ENCODE data around the gene NPAT. TPM values are rescaled to one million over a fixed set of nuclear protein-coding genes. Genes with fewer than 3 reads are reported as not detected.
"Not testable (repeated sequence)": the region's sequence is repeated elsewhere in the genome, so short reads cannot be mapped to it uniquely, and the experiment has no call there.

The NPAT gene
- total RNA-seq, 1 experiment from 2014 or later: 21.2 TPM

DNA sequence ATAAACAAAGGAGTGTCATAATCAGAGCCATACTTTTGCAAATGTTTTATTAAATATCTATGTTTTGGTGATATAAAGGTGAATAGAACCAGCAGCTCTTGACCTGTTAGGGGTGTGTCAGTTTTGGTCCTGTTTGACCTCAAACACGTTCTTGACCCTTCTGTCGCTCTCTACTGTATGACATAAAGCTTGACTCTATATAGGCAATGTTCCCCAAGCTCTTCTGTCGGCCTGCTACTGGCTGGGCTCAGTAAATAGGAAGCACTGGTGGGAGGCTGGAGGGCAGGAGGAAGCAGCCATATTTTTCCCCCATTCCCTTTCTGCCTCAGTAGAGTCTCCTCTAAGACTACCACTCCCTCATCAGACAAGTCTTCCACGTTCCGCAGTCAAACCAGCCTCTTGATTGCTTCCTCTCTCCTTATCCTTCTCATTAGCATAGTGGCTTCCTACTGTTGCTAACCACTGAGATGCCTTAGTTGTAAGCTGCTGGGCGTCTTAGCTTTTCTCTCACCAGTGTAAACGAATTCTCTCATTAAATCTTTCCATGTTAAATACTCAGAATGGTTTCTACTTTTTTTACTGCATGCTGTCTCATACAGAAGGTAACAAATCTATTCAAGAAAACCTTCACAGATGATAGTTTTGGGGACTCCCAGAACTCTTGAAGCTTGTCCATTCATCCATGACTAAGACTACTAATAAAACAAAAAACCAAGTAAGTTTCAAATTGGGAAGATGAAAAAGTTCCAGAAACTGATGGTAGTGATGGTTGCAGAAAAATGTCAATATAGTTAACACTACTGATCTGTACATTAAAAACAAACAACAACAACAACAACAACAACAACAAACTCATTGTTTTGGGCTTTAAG lies 3.3 kb downstream of the NPAT start:
- DNase-seq (ENCODE audit: low read depth): no peak

DNA sequence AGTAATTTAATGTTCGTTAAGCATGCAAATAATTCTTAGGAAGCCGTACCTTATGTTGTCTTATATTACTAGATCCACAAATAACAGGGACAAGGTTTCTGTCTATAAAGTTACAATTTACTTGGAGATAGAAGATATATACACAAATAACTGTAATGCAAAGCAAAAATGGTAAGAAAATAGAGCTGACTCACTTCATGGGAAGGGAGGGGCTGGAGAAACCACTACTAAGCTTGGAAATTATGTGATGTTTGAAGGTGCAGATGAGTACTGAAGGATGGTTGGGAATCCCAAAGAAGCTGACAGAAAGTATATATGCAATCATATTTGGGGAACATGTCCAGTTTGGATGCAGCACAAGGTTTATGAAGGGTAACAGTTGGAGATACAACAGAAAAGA lies 4.0 kb downstream of the NPAT start:
- peak; percentile 23 for DNase-seq (ENCODE audit: low read depth)

- DNase-seq (ENCODE audit: low read depth): no peak
Measured at GRCh38 chr11:108216988-108217387, 5.5 kb downstream of the NPAT start.

GRCh38 chr11:108213784-108214183 lies 8.7 kb downstream of the NPAT start:
- DNase-seq (ENCODE audit: low read depth): no peak

- DNase-seq (ENCODE audit: low read depth): no peak
Measured at GRCh38 chr11:108210441-108210840, 12.0 kb downstream of the NPAT start.

DNA sequence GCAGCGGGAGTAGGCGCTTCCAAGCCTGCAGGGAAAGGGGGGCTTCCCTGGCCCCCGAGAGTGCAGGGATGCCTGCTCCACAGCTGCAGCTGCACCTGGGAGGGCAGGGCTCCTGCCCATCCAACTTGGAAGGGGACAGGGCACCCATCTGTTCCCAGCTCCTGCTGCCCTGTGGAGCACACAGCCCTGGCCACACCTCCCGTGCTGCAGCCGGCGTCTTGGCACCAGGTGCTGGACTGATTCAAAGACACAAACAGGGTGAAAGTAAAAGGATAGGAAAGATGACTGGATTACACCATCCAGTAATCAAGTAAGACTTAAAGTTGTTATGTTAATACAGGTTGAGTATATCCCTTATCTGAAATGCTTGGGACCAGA lies 14.8 kb downstream of the NPAT start:
- DNase-seq (ENCODE audit: low read depth): no peak

DNA sequence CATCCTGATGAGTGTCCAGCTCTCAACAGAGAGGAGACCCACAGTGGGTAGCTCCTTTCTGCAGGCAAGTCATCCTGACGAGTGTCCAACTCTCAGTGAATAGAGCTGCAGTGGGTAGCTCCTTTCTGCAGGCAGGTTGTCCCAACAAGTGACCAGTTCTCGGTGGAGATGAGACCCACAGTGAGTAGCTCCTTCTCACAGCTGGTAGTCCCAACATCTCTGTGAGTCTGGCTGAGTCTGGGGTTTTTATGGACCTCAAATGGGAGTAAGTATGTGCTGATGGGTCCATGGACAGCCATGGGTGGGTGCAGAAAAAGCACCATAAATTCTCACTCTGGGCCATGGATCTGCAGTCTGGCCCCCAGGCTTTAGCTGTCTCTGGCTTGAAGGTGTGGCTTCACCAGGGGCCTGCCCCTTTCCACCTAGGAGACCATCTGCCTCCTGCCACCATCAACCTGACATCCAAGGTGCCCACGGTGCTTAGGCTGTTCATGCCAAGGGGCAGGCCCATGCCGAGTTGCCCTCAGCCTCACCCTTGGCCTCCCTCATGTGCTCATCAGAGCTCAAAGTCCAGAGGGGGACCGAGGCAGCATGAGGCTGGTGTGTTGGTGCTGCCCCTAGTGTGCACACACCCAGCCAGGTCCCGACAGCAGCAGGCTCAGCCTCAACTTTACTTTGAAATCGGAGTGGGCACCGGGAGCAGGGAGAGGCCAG lies 15.3 kb downstream of the NPAT start:
- DNase-seq (ENCODE audit: low read depth): no peak

GRCh38 chr11:108206171-108206570 lies 16.3 kb downstream of the NPAT start:
- no peak for DNase-seq (ENCODE audit: low read depth)

DNA sequence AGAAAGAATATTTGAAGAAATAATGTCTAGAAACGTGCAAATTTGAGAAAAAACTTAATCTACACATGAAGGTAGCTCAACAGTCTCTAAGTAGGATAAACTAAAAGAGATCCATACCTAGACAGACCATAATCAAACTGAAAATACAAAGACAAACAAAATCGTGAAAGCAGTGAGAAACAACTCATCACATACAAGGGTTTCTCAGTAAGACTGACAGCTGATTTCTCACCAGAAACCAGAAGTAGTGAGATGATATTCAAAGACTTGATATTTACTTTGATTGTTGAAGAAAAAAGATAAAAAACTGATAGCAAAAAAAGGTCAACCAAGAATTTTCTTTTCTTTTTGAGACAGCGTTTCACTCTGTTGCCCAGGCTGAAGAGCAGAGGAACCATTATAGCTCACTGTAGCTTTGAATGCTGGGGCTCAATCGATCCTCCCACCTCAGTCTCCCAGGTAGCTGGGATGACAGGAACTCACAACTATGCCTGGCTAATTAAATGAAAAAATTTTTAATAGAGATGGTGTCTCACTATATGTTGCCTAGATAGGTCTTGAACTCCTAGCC lies 17.4 kb downstream of the NPAT start:
- DNase-seq (ENCODE audit: low read depth): no peak

GRCh38 chr11:108204376-108204775 lies 18.1 kb downstream of the NPAT start:
- no peak for DNase-seq (ENCODE audit: low read depth)

DNA sequence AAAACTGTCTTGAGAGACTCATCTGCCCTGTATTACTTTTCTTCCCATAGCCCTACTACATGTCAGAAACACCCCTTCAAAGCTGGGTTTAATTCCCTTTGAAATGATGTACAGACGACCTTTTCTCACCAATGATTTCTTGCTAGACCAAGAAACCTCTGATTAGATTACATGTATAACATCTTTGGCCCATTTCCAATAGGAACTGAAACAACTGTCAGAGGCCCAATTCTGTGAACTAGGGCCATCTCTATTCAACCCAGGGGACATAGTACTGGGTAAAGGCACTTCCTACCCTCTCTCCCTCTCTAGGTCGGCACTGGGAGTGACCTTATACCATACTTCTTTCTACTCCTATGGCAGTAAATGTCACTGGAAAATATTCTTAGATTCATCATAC lies 19.4 kb downstream of the NPAT start:
- no peak for DNase-seq (ENCODE audit: low read depth)

DNA sequence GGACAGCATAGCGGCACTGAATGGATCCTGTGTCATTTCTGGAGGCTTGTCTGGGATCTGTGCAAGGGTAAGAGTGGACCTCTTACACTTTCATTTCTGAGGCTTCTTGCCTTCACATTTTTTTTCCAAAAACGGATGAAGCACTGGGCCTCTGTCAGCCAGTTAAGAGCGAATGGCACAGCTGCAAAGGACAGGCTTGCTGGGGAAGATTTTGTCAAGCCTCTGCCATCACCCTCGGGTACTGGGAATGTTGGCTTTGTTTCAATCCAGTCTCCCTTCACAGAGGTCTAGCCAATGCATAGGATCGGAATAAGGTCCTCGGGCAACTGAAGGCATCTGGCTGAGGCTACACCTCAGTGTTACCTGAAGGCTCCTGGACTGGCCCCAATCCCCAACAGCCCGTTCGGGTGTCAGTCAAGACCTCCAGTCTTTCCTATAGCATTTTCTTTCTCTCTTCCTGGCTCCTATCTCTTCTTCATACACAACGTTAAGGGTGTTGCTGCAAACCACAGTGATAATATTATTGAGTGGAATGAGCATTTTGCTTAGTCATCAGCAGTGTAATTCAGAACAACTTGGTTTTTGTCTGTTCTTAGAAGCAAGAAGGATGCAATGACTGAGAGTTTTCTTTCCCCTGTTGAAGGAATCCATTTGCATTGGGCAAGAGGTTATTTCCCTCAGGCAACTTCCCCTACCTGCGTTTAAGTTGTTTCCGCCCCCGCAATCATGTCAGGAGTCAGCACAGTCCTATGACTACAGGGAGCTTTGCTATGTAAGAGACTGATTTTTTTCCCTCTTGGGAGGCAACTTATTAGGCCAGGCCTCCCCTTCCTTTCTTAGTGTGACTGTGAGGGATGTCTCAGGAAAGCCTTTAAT lies 22.8 kb downstream of the NPAT start:
- DNase-seq (ENCODE audit: low read depth): peak; percentile 47

- no peak for DNase-seq (ENCODE audit: low read depth)
Measured at GRCh38 chr11:108198833-108199232, 23.6 kb downstream of the NPAT start.

- no peak for DNase-seq (ENCODE audit: low read depth)
Measured at GRCh38 chr11:108197351-108197750, 25.1 kb downstream of the NPAT start.

- DNase-seq (ENCODE audit: low read depth): no peak
Measured at GRCh38 chr11:108196901-108197300, 25.5 kb downstream of the NPAT start.

DNA sequence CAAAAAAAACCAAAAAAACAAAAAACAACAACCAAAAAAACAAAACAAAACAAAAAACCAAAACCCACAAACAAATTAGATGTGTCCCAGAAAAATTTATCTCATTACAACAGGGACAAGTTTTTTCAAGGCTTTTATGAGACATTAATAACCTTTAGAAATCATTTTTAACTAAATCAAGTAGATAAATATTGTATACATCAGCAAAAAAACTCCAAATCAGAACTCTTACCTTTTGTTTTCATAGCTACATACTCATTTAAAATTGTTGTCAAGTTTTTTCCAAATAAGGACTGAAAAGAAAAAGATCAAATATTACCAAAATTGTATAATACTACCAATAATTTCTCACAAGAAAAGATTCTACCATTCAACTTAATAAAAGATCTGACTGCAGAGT lies 28.7 kb downstream of the NPAT start:
- no peak for DNase-seq (ENCODE audit: low read depth)

GRCh38 chr11:108177570-108177969 lies 44.9 kb downstream of the NPAT start:
- DNase-seq (ENCODE audit: low read depth): no peak

DNA sequence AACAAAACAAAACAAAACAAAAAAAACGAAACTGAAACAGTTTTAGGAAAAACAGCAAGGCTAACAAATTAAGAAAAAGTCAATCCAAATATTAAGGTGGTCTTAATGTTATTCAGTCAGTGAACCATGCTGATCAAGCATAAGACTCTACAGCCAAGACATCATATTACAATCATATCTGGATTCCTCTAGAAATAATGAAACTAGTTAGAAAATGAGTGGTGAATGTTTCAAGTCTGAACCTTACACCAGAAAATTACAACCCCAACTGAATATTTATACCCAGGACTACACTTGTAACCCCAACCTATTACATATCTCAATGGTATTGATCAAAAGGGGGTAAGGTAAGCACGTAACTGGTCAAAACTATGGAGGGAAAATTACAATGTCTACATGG lies 52.3 kb downstream of the NPAT start:
- DNase-seq (ENCODE audit: low read depth): no peak

DNA sequence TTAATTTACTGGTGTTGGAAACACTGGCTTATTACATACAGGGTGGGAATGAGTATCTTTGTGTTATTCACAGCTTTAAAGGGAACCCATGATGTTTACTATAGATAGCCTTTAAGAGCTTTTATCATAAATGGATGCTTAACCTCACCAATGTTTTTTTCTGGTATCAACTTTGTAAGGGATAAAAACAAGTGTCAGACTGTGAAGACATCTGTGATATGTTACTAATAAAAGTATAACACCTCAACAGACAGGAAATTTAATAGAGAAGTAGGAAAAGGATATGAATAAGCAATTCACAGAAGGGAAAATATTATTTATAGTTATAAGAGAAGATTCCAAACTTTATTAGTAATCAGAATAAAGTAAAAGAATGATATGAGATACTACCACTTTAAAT lies 54.8 kb downstream of the NPAT start:
- DNase-seq (ENCODE audit: low read depth): no peak

- not testable (repeated sequence) for DNase-seq (ENCODE audit: low read depth)
Measured at GRCh38 chr11:108162878-108163277, 59.6 kb downstream of the NPAT start.

GRCh38 chr11:108160970-108161566 lies 61.4 kb downstream of the NPAT start:
- no peak for DNase-seq (ENCODE audit: low read depth)

- DNase-seq (ENCODE audit: low read depth): no peak
Measured at GRCh38 chr11:108154591-108154990, 67.8 kb downstream of the NPAT start.

Measured in M059J (cell line).